GM23338 (cell line): ENCODE measurements around the gene CA6. TPM values are rescaled to one million over a fixed set of nuclear protein-coding genes. Genes with fewer than 3 reads are reported as not detected.

ENCODE experiments used
- ATAC-seq: fragments of 200-7000 bp; cut with Tn5 transposase; 3 replicates; pipeline ENCODE4 v1.9.1; 2020
- DNase-seq: peaks from one replicate; pipeline ENCODE4 v3.0.0-alpha.2; 2015; ENCODE audit warnings: low spot score
- H2AFZ ChIP-seq: fragments of 200-600 bp; sonication (generic); 2 replicates; pipeline ENCODE4 v1.8.0; 2016; ENCODE audit warnings: antibody characterized with exemption, mild to moderate bottlenecking, moderate library complexity
- H3F3A ChIP-seq: fragments of 200-600 bp; sonication (generic); replicated peaks from 2 replicates; pipeline ENCODE4 v1.8.0; 2017; ENCODE audit warnings: antibody characterized with exemption, mixed run types, low read depth
- H3K27ac ChIP-seq: fragments of 200-600 bp; sonication (generic); 2 replicates; pipeline ENCODE4 v1.6.1; 2016; ENCODE audit warnings: low read depth
- H3K27me3 ChIP-seq: fragments of 200-600 bp; sonication (generic); 2 replicates; pipeline ENCODE4 v1.8.0; 2016; ENCODE audit warnings: mild to moderate bottlenecking, mixed run types, moderate library complexity; ENCODE audit not compliant: insufficient read depth
- H3K36me3 ChIP-seq: fragments of 200-600 bp; sonication (generic); 2 replicates; pipeline ENCODE4 v1.8.0; 2016; ENCODE audit warnings: mild to moderate bottlenecking; ENCODE audit not compliant: insufficient read depth
- H3K4me1 ChIP-seq: fragments of 200-600 bp; sonication (generic); 2 replicates; pipeline ENCODE4 v1.8.0; 2016; ENCODE audit warnings: mild to moderate bottlenecking, moderate library complexity; ENCODE audit not compliant: insufficient read depth
- H3K4me2 ChIP-seq: fragments of 200-600 bp; sonication (generic); 2 replicates; pipeline ENCODE4 v1.7.1; 2017; ENCODE audit warnings: mixed run types
- H3K4me3 ChIP-seq: fragments of 200-600 bp; sonication (generic); 2 replicates; pipeline ENCODE4 v1.6.1; 2016; ENCODE audit warnings: mixed run types
- H3K79me2 ChIP-seq: fragments of 200-600 bp; sonication (generic); replicated peaks from 2 replicates; pipeline ENCODE4 v1.8.0; 2017; ENCODE audit warnings: mild to moderate bottlenecking; ENCODE audit not compliant: insufficient read depth
- H3K9me2 ChIP-seq: fragments of 200-600 bp; sonication (generic); 2 replicates; pipeline ENCODE4 v1.8.0; 2017; ENCODE audit not compliant: insufficient read depth
- H4K20me1 ChIP-seq: fragments of 200-600 bp; sonication (generic); replicated peaks from 2 replicates; pipeline ENCODE4 v1.8.0; 2017; ENCODE audit warnings: mild to moderate bottlenecking; ENCODE audit not compliant: insufficient read depth
- H3K27ac Mint-ChIP-seq: 2 replicates; pipeline ENCODE4 v1.8.0; 2020; ENCODE audit warnings: inconsistent platforms, mild to moderate bottlenecking, moderate library complexity, mixed read lengths
- H3K27me3 Mint-ChIP-seq: 3 replicates; pipeline ENCODE4 v1.8.0; 2022; ENCODE audit warnings: low read depth, mild to moderate bottlenecking, moderate library complexity, mixed read lengths, inconsistent platforms; ENCODE audit not compliant: insufficient read depth, poor library complexity
- H3K36me3 Mint-ChIP-seq: 3 replicates; pipeline ENCODE4 v1.8.0; 2021; ENCODE audit warnings: low read depth, mild to moderate bottlenecking, inconsistent platforms, moderate library complexity, mixed read lengths
- H3K4me1 Mint-ChIP-seq: 3 replicates; pipeline ENCODE4 v1.8.0; 2020; ENCODE audit warnings: mild to moderate bottlenecking, inconsistent platforms, mixed read lengths
- H3K4me3 Mint-ChIP-seq: 3 replicates; pipeline ENCODE4 v1.8.0; 2021; ENCODE audit warnings: moderate library complexity, mild to moderate bottlenecking, inconsistent platforms, mixed read lengths
- H3K9me3 Mint-ChIP-seq: 3 replicates; pipeline ENCODE4 v1.8.0; 2020; ENCODE audit warnings: moderate library complexity, mild to moderate bottlenecking, inconsistent platforms, mixed read lengths
- CREB1 ChIP-seq: fragments of 250-450 bp; sonication (Bioruptor Pico); IDR thresholded peaks from 2 replicates; pipeline ENCODE4 v1.5.0; 2020; ENCODE audit warnings: low read depth, mild to moderate bottlenecking, moderate library complexity
- EZH2 ChIP-seq: fragments of 200-600 bp; sonication (generic); IDR thresholded peaks from one replicate; pipeline ENCODE4 v1.8.0; 2017; ENCODE audit warnings: antibody characterized with exemption, mild to moderate bottlenecking, low read depth; ENCODE audit not compliant: unreplicated experiment
- EZH2phosphoT487 ChIP-seq: fragments of 200-600 bp; sonication (generic); IDR thresholded peaks from one replicate; pipeline ENCODE4 v1.8.1; 2018; ENCODE audit warnings: antibody characterized with exemption; ENCODE audit not compliant: unreplicated experiment
- JUNB ChIP-seq: IDR thresholded peaks from one replicate; pipeline ENCODE4 v1.6.1; 2016; ENCODE audit warnings: antibody characterized with exemption; ENCODE audit not compliant: unreplicated experiment
- NANOG ChIP-seq: IDR thresholded peaks from 2 replicates; pipeline ENCODE4 v1.6.1; 2016; ENCODE audit warnings: antibody characterized with exemption, borderline replicate concordance
- POLR2AphosphoS5 ChIP-seq: IDR thresholded peaks from 2 replicates; pipeline ENCODE4 v1.6.1; 2016; ENCODE audit warnings: antibody characterized with exemption, low read depth
- STAT1 ChIP-seq: IDR thresholded peaks from one replicate; pipeline ENCODE4 v1.6.1; 2016; ENCODE audit warnings: antibody characterized with exemption; ENCODE audit not compliant: unreplicated experiment
- ZNF114 ChIP-seq: fragments of 250-450 bp; sonication (Bioruptor Pico); IDR thresholded peaks from 2 replicates; pipeline ENCODE4 v1.5.0; 2020; ENCODE audit warnings: mild to moderate bottlenecking, moderate library complexity
- ZNF331 ChIP-seq: fragments of 250-450 bp; sonication (Bioruptor Pico); IDR thresholded peaks from 2 replicates; pipeline ENCODE4 v1.5.0; 2020; ENCODE audit warnings: low read depth, mild to moderate bottlenecking, moderate library complexity
- polyA plus RNA-seq: library from polyadenylated mRNA; unstranded; fragments of >200 nt; fragmentation: Nextera tagmentation; extraction: Ambion mirVana; gene quantifications from 2 replicates; pipeline ENCODE4 v1.2.1, GENCODE V29; 2016
- total RNA-seq: library from RNA; depleted of rRNA; stranded (reverse); fragments of >200 nt; shearing (Covaris generic); gene quantifications from 2 replicates; pipeline ENCODE4 v1.2.3, GENCODE V29; 2014
- TF ChIP-seq, protein P1 (sequence below): IDR thresholded peaks from one replicate; pipeline ENCODE4 v1.6.1; 2018; ENCODE audit warnings: antibody characterized with exemption; ENCODE audit not compliant: unreplicated experiment
- TF ChIP-seq, protein P2 (sequence below): IDR thresholded peaks from 2 replicates; pipeline ENCODE4 v1.6.1; 2016; ENCODE audit warnings: antibody characterized with exemption
- TF ChIP-seq, protein P3 (sequence below): fragments of 250-450 bp; sonication (Bioruptor Pico); IDR thresholded peaks from 2 replicates; pipeline ENCODE4 v1.5.0; 2020; ENCODE audit warnings: mild to moderate bottlenecking, moderate library complexity
- TF ChIP-seq, protein P4 (sequence below), 2 experiments: fragments of 200-600 bp in 1 of 2; sonication (generic) in 1 of 2; conservative IDR thresholded peaks; 2 replicates each; pipeline versions ENCODE4 v1.5.1 to v1.6.1; 2016 to 2017; ENCODE audit warnings: antibody characterized with exemption in 2 of 2, low read depth in 2 of 2, mild to moderate bottlenecking in 2 of 2, moderate library complexity in 1 of 2

The CA6 gene
- total and polyA plus RNA-seq, 2 experiments from 2014 or later, result not detected

DNA sequence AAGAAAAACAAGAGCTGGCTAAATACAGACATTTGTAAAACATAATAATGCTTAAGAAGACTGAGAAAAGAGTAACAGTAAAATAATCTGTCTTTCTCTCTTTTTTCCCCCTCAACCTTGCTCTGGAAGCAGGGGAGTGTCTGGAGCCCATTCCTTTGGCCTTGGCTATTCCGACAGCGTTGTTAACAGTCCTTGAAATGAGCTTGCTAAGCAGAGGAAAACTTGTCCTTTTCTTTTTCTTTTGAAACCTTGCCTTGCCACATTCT is 6.7 kb upstream of the CA6 start:
- ATAC-seq (no peak), DNase-seq (no peak)
- Histone ChIP-seq H3K9me2 (no peaks in the 10 kb centered on the region), H2AFZ (no peak overlapping the region), H3F3A (0 out of 2 replicates have a peak, but pooled peaks cover 6% of the 10 kb centered on the region), H4K20me1 (no peaks in the 10 kb centered on the region), H3K4me2 (no peak overlapping the region), H3K4me3 (no peak overlapping the region), H3K27me3 (no peaks in the 10 kb centered on the region), H3K79me2 (no peaks in the 10 kb centered on the region), H3K27ac (no peak overlapping the region; the same call in 1 of the 2 replicates), H3K4me1 (peaks cover 20% of the 10 kb centered on the region), H3K36me3 (no peaks in the 10 kb centered on the region; the same call in 1 of the 2 replicates)
- peaks cover 8% of the 10 kb centered on the region for H3K27me3 Mint-ChIP-seq
- peaks cover 8% of the 10 kb centered on the region; the same call in 2 of the 3 replicates for H3K9me3 Mint-ChIP-seq
- H3K4me3 Mint-ChIP-seq, result no peak overlapping the region
- peaks cover 26% of the 10 kb centered on the region for H3K4me1 Mint-ChIP-seq
- no peak overlapping the region for H3K27ac Mint-ChIP-seq
- peaks cover 6% of the 10 kb centered on the region; the same call in 1 of the 3 replicates for H3K36me3 Mint-ChIP-seq
- no peak for TF ChIP-seq JUNB
- no peak for TF ChIP-seq POLR2AphosphoS5
- TF ChIP-seq, protein P1, sequence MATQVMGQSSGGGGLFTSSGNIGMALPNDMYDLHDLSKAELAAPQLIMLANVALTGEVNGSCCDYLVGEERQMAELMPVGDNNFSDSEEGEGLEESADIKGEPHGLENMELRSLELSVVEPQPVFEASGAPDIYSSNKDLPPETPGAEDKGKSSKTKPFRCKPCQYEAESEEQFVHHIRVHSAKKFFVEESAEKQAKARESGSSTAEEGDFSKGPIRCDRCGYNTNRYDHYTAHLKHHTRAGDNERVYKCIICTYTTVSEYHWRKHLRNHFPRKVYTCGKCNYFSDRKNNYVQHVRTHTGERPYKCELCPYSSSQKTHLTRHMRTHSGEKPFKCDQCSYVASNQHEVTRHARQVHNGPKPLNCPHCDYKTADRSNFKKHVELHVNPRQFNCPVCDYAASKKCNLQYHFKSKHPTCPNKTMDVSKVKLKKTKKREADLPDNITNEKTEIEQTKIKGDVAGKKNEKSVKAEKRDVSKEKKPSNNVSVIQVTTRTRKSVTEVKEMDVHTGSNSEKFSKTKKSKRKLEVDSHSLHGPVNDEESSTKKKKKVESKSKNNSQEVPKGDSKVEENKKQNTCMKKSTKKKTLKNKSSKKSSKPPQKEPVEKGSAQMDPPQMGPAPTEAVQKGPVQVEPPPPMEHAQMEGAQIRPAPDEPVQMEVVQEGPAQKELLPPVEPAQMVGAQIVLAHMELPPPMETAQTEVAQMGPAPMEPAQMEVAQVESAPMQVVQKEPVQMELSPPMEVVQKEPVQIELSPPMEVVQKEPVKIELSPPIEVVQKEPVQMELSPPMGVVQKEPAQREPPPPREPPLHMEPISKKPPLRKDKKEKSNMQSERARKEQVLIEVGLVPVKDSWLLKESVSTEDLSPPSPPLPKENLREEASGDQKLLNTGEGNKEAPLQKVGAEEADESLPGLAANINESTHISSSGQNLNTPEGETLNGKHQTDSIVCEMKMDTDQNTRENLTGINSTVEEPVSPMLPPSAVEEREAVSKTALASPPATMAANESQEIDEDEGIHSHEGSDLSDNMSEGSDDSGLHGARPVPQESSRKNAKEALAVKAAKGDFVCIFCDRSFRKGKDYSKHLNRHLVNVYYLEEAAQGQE, result no peak
- TF ChIP-seq, protein P2, sequence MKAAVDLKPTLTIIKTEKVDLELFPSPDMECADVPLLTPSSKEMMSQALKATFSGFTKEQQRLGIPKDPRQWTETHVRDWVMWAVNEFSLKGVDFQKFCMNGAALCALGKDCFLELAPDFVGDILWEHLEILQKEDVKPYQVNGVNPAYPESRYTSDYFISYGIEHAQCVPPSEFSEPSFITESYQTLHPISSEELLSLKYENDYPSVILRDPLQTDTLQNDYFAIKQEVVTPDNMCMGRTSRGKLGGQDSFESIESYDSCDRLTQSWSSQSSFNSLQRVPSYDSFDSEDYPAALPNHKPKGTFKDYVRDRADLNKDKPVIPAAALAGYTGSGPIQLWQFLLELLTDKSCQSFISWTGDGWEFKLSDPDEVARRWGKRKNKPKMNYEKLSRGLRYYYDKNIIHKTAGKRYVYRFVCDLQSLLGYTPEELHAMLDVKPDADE, result no peak
- TF ChIP-seq, protein P3, sequence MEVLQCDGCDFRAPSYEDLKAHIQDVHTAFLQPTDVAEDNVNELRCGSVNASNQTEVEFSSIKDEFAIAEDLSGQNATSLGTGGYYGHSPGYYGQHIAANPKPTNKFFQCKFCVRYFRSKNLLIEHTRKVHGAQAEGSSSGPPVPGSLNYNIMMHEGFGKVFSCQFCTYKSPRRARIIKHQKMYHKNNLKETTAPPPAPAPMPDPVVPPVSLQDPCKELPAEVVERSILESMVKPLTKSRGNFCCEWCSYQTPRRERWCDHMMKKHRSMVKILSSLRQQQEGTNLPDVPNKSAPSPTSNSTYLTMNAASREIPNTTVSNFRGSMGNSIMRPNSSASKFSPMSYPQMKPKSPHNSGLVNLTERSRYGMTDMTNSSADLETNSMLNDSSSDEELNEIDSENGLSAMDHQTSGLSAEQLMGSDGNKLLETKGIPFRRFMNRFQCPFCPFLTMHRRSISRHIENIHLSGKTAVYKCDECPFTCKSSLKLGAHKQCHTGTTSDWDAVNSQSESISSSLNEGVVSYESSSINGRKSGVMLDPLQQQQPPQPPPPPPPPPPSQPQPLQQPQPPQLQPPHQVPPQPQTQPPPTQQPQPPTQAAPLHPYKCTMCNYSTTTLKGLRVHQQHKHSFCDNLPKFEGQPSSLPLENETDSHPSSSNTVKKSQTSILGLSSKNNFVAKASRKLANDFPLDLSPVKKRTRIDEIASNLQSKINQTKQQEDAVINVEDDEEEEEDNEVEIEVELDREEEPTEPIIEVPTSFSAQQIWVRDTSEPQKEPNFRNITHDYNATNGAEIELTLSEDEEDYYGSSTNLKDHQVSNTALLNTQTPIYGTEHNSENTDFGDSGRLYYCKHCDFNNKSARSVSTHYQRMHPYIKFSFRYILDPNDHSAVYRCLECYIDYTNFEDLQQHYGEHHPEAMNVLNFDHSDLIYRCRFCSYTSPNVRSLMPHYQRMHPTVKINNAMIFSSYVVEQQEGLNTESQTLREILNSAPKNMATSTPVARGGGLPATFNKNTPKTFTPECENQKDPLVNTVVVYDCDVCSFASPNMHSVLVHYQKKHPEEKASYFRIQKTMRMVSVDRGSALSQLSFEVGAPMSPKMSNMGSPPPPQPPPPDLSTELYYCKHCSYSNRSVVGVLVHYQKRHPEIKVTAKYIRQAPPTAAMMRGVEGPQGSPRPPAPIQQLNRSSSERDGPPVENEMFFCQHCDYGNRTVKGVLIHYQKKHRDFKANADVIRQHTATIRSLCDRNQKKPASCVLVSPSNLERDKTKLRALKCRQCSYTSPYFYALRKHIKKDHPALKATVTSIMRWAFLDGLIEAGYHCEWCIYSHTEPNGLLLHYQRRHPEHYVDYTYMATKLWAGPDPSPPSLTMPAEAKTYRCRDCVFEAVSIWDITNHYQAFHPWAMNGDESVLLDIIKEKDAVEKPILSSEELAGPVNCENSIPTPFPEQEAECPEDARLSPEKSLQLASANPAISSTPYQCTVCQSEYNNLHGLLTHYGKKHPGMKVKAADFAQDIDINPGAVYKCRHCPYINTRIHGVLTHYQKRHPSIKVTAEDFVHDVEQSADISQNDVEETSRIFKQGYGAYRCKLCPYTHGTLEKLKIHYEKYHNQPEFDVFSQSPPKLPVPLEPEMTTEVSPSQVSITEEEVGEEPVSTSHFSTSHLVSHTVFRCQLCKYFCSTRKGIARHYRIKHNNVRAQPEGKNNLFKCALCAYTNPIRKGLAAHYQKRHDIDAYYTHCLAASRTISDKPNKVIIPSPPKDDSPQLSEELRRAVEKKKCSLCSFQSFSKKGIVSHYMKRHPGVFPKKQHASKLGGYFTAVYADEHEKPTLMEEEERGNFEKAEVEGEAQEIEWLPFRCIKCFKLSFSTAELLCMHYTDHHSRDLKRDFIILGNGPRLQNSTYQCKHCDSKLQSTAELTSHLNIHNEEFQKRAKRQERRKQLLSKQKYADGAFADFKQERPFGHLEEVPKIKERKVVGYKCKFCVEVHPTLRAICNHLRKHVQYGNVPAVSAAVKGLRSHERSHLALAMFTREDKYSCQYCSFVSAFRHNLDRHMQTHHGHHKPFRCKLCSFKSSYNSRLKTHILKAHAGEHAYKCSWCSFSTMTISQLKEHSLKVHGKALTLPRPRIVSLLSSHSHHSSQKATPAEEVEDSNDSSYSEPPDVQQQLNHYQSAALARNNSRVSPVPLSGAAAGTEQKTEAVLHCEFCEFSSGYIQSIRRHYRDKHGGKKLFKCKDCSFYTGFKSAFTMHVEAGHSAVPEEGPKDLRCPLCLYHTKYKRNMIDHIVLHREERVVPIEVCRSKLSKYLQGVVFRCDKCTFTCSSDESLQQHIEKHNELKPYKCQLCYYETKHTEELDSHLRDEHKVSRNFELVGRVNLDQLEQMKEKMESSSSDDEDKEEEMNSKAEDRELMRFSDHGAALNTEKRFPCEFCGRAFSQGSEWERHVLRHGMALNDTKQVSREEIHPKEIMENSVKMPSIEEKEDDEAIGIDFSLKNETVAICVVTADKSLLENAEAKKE, result no peak
- TF ChIP-seq CREB1 (CRISPR knock-in tag), result no peak
- TF ChIP-seq NANOG, result no peak
- TF ChIP-seq STAT1, result no peak
- TF ChIP-seq EZH2phosphoT487, result no peak
- no peak for TF ChIP-seq EZH2
- TF ChIP-seq, protein P4, sequence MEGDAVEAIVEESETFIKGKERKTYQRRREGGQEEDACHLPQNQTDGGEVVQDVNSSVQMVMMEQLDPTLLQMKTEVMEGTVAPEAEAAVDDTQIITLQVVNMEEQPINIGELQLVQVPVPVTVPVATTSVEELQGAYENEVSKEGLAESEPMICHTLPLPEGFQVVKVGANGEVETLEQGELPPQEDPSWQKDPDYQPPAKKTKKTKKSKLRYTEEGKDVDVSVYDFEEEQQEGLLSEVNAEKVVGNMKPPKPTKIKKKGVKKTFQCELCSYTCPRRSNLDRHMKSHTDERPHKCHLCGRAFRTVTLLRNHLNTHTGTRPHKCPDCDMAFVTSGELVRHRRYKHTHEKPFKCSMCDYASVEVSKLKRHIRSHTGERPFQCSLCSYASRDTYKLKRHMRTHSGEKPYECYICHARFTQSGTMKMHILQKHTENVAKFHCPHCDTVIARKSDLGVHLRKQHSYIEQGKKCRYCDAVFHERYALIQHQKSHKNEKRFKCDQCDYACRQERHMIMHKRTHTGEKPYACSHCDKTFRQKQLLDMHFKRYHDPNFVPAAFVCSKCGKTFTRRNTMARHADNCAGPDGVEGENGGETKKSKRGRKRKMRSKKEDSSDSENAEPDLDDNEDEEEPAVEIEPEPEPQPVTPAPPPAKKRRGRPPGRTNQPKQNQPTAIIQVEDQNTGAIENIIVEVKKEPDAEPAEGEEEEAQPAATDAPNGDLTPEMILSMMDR (conservative IDR thresholded peaks at IDR 0.05; ENCODE audit: low read depth in 2 of 2), result no peak
- no peak for TF ChIP-seq ZNF114 (CRISPR knock-in tag)
- TF ChIP-seq ZNF331, result no peak
